Gastroesophageal sphincter (tissue), 3 donors: ENCODE results near the gene CTNNBL1.

ENCODE experiments used
- CTCF ChIP-seq, 4 experiments: fragments of 200-600 bp in 2 of 4; fragments of 450-650 bp in 2 of 4; sonication (generic) in 1 of 4; IDR thresholded peaks; one replicate each; pipeline ENCODE4 v1.5.1; 2017 to 2019; ENCODE audit warnings: antibody characterized with exemption in 4 of 4, mild to moderate bottlenecking in 2 of 4, moderate library complexity in 2 of 4
- EP300 ChIP-seq: sonication (generic); formaldehyde crosslinking; IDR thresholded peaks from one replicate; pipeline ENCODE4 v1.6.1; 2017; ENCODE audit warnings: antibody characterized with exemption, mild to moderate bottlenecking
- POLR2A ChIP-seq, 2 donors: fragments of 450-650 bp; IDR thresholded peaks; one replicate each; pipeline ENCODE4 v1.6.1; 2017; ENCODE audit warnings: antibody characterized with exemption in 2 of 2, mild to moderate bottlenecking in 2 of 2, moderate library complexity in 1 of 2
- POLR2AphosphoS5 ChIP-seq: sonication (generic); formaldehyde crosslinking; IDR thresholded peaks from one replicate; pipeline ENCODE4 v1.6.1; 2017; ENCODE audit warnings: antibody characterized with exemption

- TF ChIP-seq CTCF (IDR thresholded peaks at IDR 0.05) (no peak), POLR2AphosphoS5 (no peak), POLR2A (IDR thresholded peaks at IDR 0.05) (no peak), EP300 (no peak)
Measured at GRCh38 chr20:37841389-37841788, 147.6 kb downstream of the CTNNBL1 start.
